Right forelimb (tissue), 1 donor: ENCODE results near the gene DDAH2.
"Not testable (repeated sequence)": the region's sequence is repeated elsewhere in the genome, so short reads cannot be mapped to it uniquely, and the experiment has no call there.

ENCODE experiments used
- DNase-seq: peaks from one replicate; pipeline ENCODE4 v3.0.0-alpha.2; 2018

DDAH2 gene

DNA sequence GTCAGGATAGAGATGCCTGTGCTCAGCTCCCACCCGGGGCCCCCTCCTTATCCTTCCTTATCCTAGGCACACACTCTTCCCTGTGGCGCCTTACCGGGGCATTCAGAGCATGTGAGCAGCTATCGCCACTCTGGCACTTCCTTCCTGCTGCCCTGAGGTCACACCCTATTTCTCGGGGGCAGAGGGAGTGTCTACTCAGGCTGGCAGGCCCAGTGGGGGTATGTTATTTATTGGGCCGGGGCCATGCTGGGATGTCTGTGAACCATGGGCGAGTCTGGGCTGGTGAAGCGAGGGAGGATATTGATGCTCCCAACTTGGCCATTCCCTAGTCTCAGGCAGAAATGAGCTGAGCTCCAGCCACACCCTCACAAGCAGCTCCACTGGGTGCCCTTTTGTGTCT is 17.9 kb downstream of the DDAH2 start:
- no peak for DNase-seq

- DNase-seq = no peak
These were observed 18.4 kb downstream of the DDAH2 start for GRCh38 chr6:31710523-31711219.

DNA sequence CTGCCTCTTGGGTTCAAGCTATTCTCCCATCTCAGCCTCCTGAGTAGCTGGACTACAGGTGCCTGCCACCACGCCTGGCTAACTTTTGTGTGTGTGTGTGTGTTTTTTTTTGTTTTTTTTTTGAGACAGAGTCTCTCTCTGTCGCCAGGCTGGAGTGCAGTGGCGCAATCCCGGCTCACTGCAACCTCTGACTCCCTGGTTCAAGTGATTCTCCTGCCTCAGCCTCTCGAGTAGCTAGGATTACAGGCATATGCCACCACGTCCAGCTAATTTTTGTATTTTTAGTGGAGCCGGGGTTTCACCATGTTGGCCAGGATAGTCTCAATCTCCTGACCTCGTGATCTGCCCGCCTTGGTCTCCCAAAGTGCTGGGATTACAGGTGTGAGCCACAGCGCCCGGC is 19.9 kb downstream of the DDAH2 start:
- not testable (repeated sequence) for DNase-seq

DNA sequence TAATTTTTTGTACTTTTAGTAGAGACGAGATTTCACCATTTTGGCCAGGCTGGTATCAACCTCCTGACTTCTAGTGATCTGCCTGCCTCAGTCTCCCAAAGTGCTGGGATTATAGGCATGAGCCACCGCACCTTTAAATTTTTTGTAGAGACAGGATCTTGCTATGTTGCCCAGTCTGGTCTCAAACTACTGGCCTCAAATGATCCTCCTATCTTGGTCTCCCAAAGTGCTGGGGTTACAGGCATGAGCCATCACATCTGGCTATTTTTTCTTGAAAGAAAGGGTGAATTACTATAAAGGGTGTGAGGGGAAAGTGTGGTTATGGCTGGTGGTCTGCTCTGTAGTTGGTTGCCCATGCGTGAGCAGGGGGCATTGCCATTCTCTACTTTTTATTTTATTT is 20.9 kb downstream of the DDAH2 start:
- DNase-seq = no peak

GRCh38 chr6:31707701-31708100 is 21.4 kb downstream of the DDAH2 start:
- DNase-seq = no peak

GRCh38 chr6:31706599-31706998 is 22.5 kb downstream of the DDAH2 start, which contains the start of gene LY6G6F:
Gene LY6G6F (plus strand): TSS chr6:31706866. CDS start chr6:31706907, 41 bp downstream.
- no peak for DNase-seq

DNA sequence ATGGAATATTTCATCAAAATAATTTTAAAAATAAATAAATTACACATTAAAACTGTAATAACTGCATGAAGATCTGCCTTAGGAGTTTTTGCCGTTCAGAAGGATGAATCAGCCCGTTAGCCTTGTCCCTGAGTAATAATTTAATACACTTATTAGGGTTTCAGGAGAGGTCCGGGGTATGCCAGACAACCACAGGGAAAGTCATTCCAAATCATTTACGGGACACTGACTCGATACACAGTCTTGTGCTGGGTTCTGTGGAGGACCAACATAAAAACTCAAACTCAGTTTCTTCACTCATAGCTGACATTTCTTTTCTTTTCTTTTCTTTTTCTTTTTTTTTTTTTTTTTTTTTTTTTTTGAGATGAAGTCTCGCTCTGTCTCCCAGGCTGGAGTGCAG is 23.2 kb downstream of the DDAH2 start:
- no peak for DNase-seq

DNA sequence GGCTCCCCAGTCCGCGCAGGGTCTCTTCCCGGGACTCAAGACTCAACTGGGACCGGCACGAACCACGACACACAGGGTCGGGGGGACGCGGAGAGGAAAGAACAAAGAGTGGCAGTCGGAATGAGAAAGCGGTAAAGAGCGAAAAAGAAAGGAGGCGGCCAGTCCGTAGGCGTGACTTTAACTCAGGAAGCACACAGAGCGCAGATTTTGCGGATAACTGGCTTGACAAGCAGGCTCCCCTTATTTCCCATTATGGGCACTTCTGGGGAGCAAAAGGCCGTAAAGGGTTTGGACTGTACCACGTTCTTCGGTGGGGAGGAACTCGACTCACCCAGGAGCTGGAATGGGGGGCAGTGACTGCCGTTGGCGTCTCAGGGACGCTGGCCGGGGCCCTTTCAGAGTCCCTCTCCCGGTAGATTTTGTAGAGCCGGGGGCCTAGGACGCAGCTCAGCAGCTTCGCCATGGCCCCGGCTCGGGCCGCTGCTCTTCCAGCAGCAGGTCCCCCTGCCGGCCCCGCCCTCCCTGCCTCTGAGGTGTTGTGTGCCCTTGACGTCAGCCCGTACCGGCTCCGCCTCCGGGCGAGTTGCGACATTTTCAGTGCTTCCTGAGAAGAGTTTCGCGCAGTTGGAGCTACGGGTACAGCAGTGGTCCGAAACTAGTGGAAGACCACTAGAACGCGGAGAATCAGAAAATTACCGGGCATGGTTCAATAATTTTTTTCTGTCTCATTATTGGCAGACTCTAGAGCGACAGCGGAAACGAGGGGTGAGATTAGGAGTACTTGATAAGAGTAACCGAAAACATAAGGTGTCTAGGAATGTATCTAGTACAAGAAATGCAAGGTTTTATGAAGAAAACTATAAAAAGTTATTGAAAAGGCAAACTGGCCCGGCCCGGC is 26.0 kb downstream of the DDAH2 start, which contains the start of gene ABHD16A:
Gene ABHD16A (minus strand): TSS at position 506 of the 898 bp plus-strand sequence. CDS start 43 bp downstream, at position 463.
- peak; percentile 99 for DNase-seq

DNA sequence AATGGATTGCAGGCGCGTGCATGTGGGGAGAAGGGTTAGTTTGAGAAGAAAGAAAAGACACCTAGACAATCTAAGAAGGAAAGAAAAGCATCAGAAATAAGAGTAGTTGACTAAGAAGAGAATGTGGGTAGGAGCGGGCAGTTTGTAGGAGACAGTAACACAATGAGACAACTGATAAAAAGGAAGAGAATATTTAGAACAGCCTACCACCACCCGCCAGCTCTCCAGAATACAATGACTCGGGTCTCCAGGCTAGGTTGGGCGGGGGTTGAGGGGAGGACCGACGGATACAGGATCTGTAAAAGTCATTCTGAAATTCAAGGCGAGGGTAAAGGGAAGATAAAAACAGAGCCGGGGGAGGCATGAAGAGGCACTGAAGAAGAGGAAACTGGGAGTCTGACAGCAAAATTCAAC is 26.7 kb downstream of the DDAH2 start:
- DNase-seq = no peak

DNA sequence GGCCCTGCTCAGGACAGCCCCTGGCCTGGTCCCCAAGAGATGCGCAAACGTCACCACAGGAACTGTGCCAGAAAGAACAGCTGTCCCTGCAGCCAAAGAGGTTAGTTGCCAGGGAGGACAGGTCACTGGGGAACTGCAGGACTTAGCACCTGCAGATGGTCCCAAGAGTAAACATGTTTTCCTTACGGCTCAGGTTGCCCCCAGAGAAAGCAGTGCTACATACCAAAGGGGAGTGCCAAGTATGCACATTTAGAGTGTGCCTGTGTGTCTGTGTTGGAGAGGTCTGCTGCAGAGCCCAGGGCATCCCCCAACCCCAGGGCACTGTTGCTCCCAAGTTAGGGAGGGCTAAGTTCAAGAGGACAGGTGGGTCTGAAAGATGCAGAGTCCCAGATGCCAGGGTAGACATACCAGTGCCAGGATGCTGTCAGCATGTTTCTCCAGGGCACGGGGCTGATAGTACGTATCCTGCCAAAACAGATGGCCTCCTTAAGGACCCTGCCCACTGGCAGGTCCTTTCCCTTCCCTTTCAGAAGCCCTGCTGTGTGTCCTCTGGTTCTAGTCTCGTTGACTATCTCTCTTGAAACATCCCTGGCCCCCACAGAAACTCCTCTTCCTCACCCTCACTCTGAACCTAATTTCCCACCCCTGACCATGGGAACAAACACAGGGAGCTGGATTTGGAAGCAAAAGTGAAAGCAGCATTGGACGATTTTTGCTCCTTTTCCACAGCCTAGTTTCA is 27.3 kb downstream of the DDAH2 start:
- DNase-seq = no peak

GRCh38 chr6:31700740-31701401 is 28.2 kb downstream of the DDAH2 start:
- no peak for DNase-seq

- no peak for DNase-seq
These were observed 31.5 kb downstream of the DDAH2 start for GRCh38 chr6:31697555-31697954.

DNA sequence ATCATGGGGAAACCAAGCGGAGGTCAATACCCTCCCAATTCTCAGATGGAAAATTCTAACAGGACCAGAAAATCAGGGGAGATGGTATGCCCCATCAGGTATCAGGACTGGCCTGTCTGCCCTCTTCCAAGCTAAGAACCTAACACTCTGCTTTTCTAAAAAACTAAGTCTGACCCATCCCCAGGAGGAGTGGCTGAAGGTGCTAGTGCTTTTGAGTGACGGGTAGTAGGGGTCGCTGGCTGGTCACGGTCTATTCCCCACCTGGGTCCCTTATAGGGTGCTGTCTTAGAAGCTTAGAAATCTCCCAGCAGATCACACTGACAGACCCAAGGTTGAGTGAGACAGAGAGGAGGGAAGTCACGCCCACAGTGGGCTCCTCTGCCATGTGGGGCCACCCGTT is 35.6 kb downstream of the DDAH2 start:
- no peak for DNase-seq

- DNase-seq = no peak
These were observed 36.2 kb downstream of the DDAH2 start for GRCh38 chr6:31692886-31693285.

DNA sequence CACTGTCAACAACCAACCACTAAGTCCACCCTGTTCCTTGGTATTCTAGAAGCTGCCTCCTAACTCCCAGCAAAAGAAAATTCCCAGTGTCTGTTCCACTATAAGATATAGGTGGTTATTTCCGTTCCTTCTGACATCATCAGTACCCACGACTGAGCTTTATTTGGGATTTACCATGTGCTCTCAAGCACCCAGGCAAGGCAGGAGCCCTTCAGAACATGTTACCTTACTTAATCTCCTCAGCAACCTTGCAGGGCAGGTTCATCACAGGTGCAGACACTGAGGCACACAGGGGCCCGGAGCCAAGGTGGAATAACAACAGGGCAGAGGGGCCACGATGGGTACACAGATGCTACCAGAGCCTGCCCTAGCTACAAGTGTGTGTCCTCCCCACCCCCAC is 36.7 kb downstream of the DDAH2 start:
- no peak for DNase-seq

DNA sequence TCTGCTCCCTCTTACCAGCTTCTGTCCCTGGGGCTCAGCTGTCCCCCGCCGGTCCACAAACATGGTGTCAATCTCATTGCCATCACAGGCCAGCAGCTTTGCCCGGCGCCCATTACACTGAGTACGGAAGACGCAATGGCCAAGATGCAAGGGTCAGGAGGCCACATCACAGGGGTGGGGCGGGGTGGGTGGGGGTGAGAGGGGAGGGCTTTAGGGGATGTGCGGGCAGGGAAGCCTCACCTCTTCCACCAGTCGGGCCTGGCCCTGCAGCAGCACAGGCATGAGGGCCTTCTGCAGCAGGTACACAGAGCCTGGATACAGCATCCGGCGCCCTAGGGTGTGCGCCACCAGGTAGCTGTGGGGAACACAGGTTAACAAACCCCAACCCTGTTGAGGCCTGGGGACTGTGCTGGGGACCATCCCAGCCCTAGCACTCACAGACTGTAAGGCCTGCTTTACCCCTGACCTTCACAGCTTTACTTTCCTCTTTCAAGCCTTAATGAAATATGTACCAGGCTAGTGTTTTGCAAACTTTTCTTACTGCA is 37.5 kb downstream of the DDAH2 start:
- DNase-seq = no peak

- no peak for DNase-seq
These were observed 38.0 kb downstream of the DDAH2 start for GRCh38 chr6:31691078-31691463.

GRCh38 chr6:31690231-31691077 is 38.6 kb downstream of the DDAH2 start:
- no peak for DNase-seq

DNA sequence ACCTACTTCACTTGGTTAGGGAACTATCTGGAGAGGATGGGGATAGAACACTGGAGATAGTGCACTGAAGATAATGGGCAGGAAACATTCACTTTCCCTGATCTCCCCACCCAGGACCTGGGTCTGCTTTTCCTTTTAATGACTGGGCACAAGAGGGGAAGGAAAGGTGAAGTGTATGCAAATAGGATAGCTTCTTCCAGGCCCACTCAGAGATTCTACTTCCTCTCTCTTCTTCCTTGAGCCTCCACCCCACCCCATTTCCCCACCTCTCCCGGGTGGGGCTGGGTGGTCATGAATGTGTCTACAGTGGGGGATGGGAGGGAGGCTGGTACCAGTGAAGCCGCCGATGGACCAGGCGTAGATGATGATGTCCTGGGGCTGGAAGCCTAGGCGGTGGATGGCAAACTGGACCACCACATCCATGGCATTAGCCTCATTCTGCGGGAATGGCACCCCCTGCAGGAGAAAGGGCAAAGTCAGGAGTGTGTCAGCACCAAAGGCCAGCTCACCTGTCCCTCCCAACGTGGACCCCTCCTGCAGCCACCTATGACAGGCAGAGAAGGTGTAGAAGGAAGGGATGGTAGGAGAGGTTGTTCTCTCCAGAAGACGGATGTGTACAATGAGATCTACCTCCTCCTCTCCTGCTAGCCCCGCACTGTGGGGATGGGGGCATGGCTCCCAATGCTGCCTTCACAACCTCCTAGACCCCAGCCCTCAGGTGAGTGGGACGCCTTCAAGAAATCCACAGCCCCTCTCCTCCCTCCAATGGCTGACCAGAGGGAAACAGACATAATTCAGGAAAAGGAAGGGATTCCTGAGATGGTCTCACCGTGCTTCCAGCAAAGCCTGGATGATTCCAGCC is 39.6 kb downstream of the DDAH2 start:
- DNase-seq = no peak
